HepG2 (cell line): ENCODE measurements around the gene ICAM5. TPM values are rescaled to one million over a fixed set of nuclear protein-coding genes. Genes with fewer than 3 reads are reported as not detected.

Experiments
- ATAC-seq: fragments of 200-7000 bp; cut with Tn5 transposase; 3 replicates; pipeline ENCODE4 v1.9.1; 2020; ENCODE audit warnings: mild to moderate bottlenecking, moderate library complexity
- BruUV-seq: library from RNA; stranded (reverse); fragments of 400-500 nt; replicated peaks from 2 replicates; lab custom pipeline; 2021; lab: Mats Ljungman, UMichigan
- CTCF ChIA-PET: fragments of 300-600 bp; formaldehyde crosslinking; extraction: SDS; loops from one replicate; lab custom pipeline; 2021; ENCODE audit warnings: low total read pairs, inconsistent platforms, low intra/inter-chr PET ratio; lab: Yijun Ruan, JAX
- POLR2A ChIA-PET: fragments of 350-600 bp; sonication (Branson Sonifier 250); formaldehyde crosslinking; loops from one replicate; lab custom pipeline; 2020; ENCODE audit warnings: antibody characterized with exemption, inconsistent platforms; lab: Yijun Ruan, JAX
- DNase-seq: peaks from one replicate; pipeline ENCODE4 v3.0.0-alpha.2; 2015; ENCODE audit warnings: low spot score
- FAIRE-seq: peaks from 3 replicates; lab custom pipeline; 2011; peaks lifted over from hg19 to GRCh38; lab: Jason Lieb, UNC
- H2AFZ ChIP-seq: one replicate; pipeline ENCODE4 v1.6.1; 2011; ENCODE audit warnings: low read length, inconsistent platforms
- H3K27ac ChIP-seq: fragments of 300-600 bp; 3 replicates; pipeline ENCODE4 v1.8.0; 2011; ENCODE audit warnings: mixed run types, mild to moderate bottlenecking, mixed read lengths, low read length, inconsistent platforms; ENCODE audit not compliant: insufficient read depth; ENCODE audit errors: extremely low read length
- H3K27me3 ChIP-seq, 2 experiments: fragments of 200-600 bp in 1 of 2; 2 replicates in 1 of 2; 3 replicates in 1 of 2; pipeline versions ENCODE4 v1.6.0 to v1.8.0; 2011; ENCODE audit warnings: low read length in 2 of 2, mild to moderate bottlenecking in 2 of 2, moderate library complexity in 2 of 2, inconsistent platforms in 1 of 2; ENCODE audit not compliant: insufficient read depth in 2 of 2, control insufficient read depth in 1 of 2
- H3K36me3 ChIP-seq, 2 experiments: fragments of 200-600 bp in 1 of 2; replicated peaks in 1 of 2; 2 replicates in 1 of 2; 3 replicates in 1 of 2; pipeline versions ENCODE4 v1.5.1 to v1.8.0; 2011; ENCODE audit warnings: low read length in 2 of 2, inconsistent platforms in 1 of 2; ENCODE audit not compliant: insufficient read depth in 2 of 2, control insufficient read depth in 1 of 2
- H3K4me1 ChIP-seq: 2 replicates; pipeline ENCODE4 v1.5.1; 2012; ENCODE audit warnings: low read length, inconsistent platforms; ENCODE audit not compliant: insufficient read depth
- H3K4me2 ChIP-seq: 2 replicates; pipeline ENCODE4 v1.6.0; 2011; ENCODE audit warnings: low read depth, low read length, inconsistent platforms
- H3K4me3 ChIP-seq, 3 experiments: fragments of 200-600 bp in 1 of 3; sonication (generic), shearing (Covaris generic) in 1 of 3; replicated peaks in 1 of 3; 2 replicates each; pipeline ENCODE4 v1.5.1; 2011 to 2016; ENCODE audit warnings: low read length in 3 of 3, inconsistent platforms in 2 of 3, low read depth in 2 of 3, mild to moderate bottlenecking in 2 of 3, control low read depth in 1 of 3, mixed read lengths in 1 of 3; ENCODE audit not compliant: insufficient read depth in 1 of 3
- H3K79me2 ChIP-seq: one replicate; pipeline ENCODE4 v1.6.1; 2011; ENCODE audit warnings: low read length, inconsistent platforms; ENCODE audit not compliant: insufficient read depth
- H3K9ac ChIP-seq: 2 replicates; pipeline ENCODE4 v1.6.0; 2011; ENCODE audit warnings: mild to moderate bottlenecking, low read depth, low read length, inconsistent platforms; ENCODE audit not compliant: insufficient read depth
- H3K9me3 ChIP-seq: 2 replicates; pipeline ENCODE4 v1.5.1; 2012; ENCODE audit warnings: mild to moderate bottlenecking, low read length
- H4K20me1 ChIP-seq: 2 replicates; pipeline ENCODE4 v1.6.0; 2011; ENCODE audit warnings: inconsistent platforms, mild to moderate bottlenecking, low read length, moderate library complexity; ENCODE audit not compliant: insufficient read depth
- FIP1L1 ChIP-seq: fragments of 200-400 bp; formaldehyde crosslinking; IDR thresholded peaks from 2 replicates; pipeline ENCODE4 v1.6.1; 2018; ENCODE audit warnings: low read depth, mild to moderate bottlenecking, low read length, moderate library complexity, borderline replicate concordance; ENCODE audit not compliant: insufficient read depth
- HOXA3 ChIP-seq: sonication (generic); formaldehyde crosslinking; IDR thresholded peaks from 2 replicates; pipeline ENCODE4 v1.5.0; 2020; ENCODE audit warnings: missing genetic modification reagents
- IRX3 ChIP-seq: sonication (generic); formaldehyde crosslinking; IDR thresholded peaks from 2 replicates; pipeline ENCODE4 v1.8.1; 2023; ENCODE audit warnings: mild to moderate bottlenecking, low read depth, missing genetic modification reagents, borderline replicate concordance
- MTA1 ChIP-seq: sonication (generic); formaldehyde crosslinking; IDR thresholded peaks from 2 replicates; pipeline ENCODE4 v1.4.0; 2020; ENCODE audit warnings: missing genetic modification reagents, mild to moderate bottlenecking, borderline replicate concordance
- NONO ChIP-seq, 2 experiments: fragments of 450-650 bp in 1 of 2; sonication (generic) in 1 of 2; formaldehyde crosslinking in 1 of 2; IDR thresholded peaks in 1 of 2; conservative IDR thresholded peaks in 1 of 2; 2 replicates each; pipeline versions ENCODE4 v1.6.1 to v1.8.0; 2017 to 2022; ENCODE audit warnings: mild to moderate bottlenecking in 1 of 2, missing genetic modification reagents in 1 of 2, moderate library complexity in 1 of 2
- PAWR ChIP-seq: sonication (generic); formaldehyde crosslinking; IDR thresholded peaks from 2 replicates; pipeline ENCODE4 v1.4.0; 2020; ENCODE audit warnings: missing genetic modification reagents, mild to moderate bottlenecking, borderline replicate concordance
- RARA ChIP-seq: IDR thresholded peaks from 2 replicates; pipeline ENCODE4 v1.6.1; 2016; ENCODE audit warnings: missing genetic modification reagents, missing compliant biosample characterization
- RBM22 ChIP-seq: fragments of 200-400 bp; formaldehyde crosslinking; optimal IDR thresholded peaks from 2 replicates; pipeline ENCODE3; 2017; ENCODE audit warnings: mild to moderate bottlenecking, low read length, moderate library complexity
- SMC3 ChIP-seq: IDR thresholded peaks from 2 replicates; pipeline ENCODE4 v1.6.1; 2011; ENCODE audit warnings: low read length, improper control_type of control experiment
- TFDP2 ChIP-seq: sonication (generic); formaldehyde crosslinking; IDR thresholded peaks from 2 replicates; pipeline ENCODE4 v1.4.0; 2020; ENCODE audit warnings: missing genetic modification reagents
- ZNF326 ChIP-seq: sonication (generic); formaldehyde crosslinking; IDR thresholded peaks from 2 replicates; pipeline ENCODE4 v1.4.0; 2020; ENCODE audit warnings: missing genetic modification reagents, borderline replicate concordance
- ZNF362 ChIP-seq: sonication (generic); formaldehyde crosslinking; IDR thresholded peaks from 2 replicates; pipeline ENCODE4 v1.4.0; 2020; ENCODE audit warnings: missing genetic modification reagents, mild to moderate bottlenecking, borderline replicate concordance
- ZNF382 ChIP-seq: sonication (generic); formaldehyde crosslinking; IDR thresholded peaks from 2 replicates; pipeline ENCODE4 v1.5.0; 2020; ENCODE audit warnings: missing genetic modification reagents, mild to moderate bottlenecking, borderline replicate concordance
- ZNF564 ChIP-seq: sonication (generic); formaldehyde crosslinking; IDR thresholded peaks from 2 replicates; pipeline ENCODE4 v1.8.1; 2023; ENCODE audit warnings: mild to moderate bottlenecking, missing genetic modification reagents
- ZNF816 ChIP-seq: sonication (generic); formaldehyde crosslinking; IDR thresholded peaks from 2 replicates; pipeline ENCODE4 v1.8.0; 2022; ENCODE audit warnings: missing genetic modification reagents, mild to moderate bottlenecking, borderline replicate concordance
- ZNF878 ChIP-seq: sonication (generic); formaldehyde crosslinking; IDR thresholded peaks from 2 replicates; pipeline ENCODE4 v1.8.1; 2023; ENCODE audit warnings: mild to moderate bottlenecking, missing genetic modification reagents, moderate library complexity
- WGBS: methylation state at CpG from one replicate; pipeline ENCODE4 v1.1.6; 2017; ENCODE audit warnings: low lambda C conversion rate; 5-methylcytosine and 5-hydroxymethylcytosine counted together
- in situ Hi-C: cut with HindIII; loops from 2 replicates; pipeline ENCODE4 v1.10.0; 2017; ENCODE audit warnings: low pct_unique_long_range_greater_than_20kb; ENCODE audit not compliant: extremely low pct_ligation_motif_present
- intact Hi-C: fragments of 100-400 bp; cut with micrococcal nuclease; formaldehyde crosslinking; loops from one replicate; pipeline ENCODE4 v1.10.0; 2022; ENCODE audit not compliant: unreplicated experiment
- polyA plus RNA-seq, 8 experiments: library from polyadenylated mRNA; depleted of rRNA in 3 of 8; stranded (reverse) in 7 of 8; unstranded in 1 of 8; fragments of >200 nt; fragmentation: Illumina TruSeq in 4 of 8; extraction: Trizol in 4 of 8; gene quantifications; 2 replicates each; pipeline versions ENCODE4 v1.2.1 to v1.2.3, GENCODE V29; 2011 to 2016; ENCODE audit warnings: low read depth in 4 of 8, missing spikeins in 1 of 8, mixed read lengths in 1 of 8; ENCODE audit not compliant: insufficient read depth in 1 of 8
- total RNA-seq, 5 experiments: library from RNA; depleted of rRNA; stranded (reverse); fragments of >200 nt; fragmentation: Illumina TruSeq; extraction: Trizol; gene quantifications; 2 replicates each; pipeline ENCODE4 v1.2.3, GENCODE V29; 2016; ENCODE audit warnings: low read depth in 1 of 5
- TF ChIP-seq, protein P1 (sequence below): sonication (generic); formaldehyde crosslinking; IDR thresholded peaks from 2 replicates; pipeline ENCODE4 v1.9.0; 2021; ENCODE audit warnings: missing genetic modification reagents, borderline replicate concordance

Gene ICAM5
- total and polyA plus RNA-seq, 2 of the 13 experiments (the other 11 are each of a cell fraction or from before 2014, with no cell fraction given): 0.46 to 1.6 TPM

DNA sequence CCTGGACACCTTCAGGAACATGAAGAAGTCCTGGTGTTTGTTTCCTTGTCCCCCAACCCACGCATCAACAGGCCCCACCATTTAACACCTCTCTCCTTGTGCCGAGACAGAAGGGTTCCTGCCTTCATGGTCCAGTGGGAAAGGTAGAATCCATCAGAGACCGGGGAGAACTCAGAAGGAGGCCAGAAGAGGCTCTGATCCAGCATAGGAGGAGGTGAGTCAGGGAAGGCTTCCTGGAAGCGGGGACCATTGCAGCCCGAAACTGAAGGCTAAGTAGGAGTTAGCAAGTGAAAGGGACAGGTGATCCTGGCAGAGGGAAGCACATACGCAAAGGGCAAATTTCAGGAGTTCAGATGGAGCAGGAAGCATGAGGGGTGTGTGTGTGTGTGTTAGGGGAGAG lies 49.2 kb downstream of the ICAM5 start:
- no peaks in the 10 kb centered on the region for H4K20me1 ChIP-seq
- H3K27me3 ChIP-seq: peaks cover 1 to 3% of the 10 kb centered on the region in 2 experiments; a peak in 3 of 5 replicates
- FAIRE-seq (no peak), DNase-seq (no peak), ATAC-seq (no peak)
- POLR2A ChIA-PET: no interaction called here
- no peaks in the 10 kb centered on the region for H3K9me3 ChIP-seq
- peaks cover 65% of the 10 kb centered on the region for H3K4me1 ChIP-seq
- H3K4me2 ChIP-seq: 0 out of 2 replicates have a peak overlapping the region, but pooled peaks have one; percentile 18
- H3K4me3 ChIP-seq: no peak overlapping the region; a peak in 1 of 6 replicates
- peaks cover 5% of the 10 kb centered on the region for H3K79me2 ChIP-seq
- intact Hi-C loops: loop anchor here (5.0 kb wide), 1 partner anchor 48 kb away; no protein-coding TSS in a partner anchor
- no peak overlapping the region for H3K9ac ChIP-seq
- H3K27ac ChIP-seq: no peak overlapping the region
- CTCF ChIA-PET: no interaction called here
- BruUV-seq: no TSS peak
- no peaks in the 10 kb centered on the region for H3K36me3 ChIP-seq
- no peak overlapping the region for H2AFZ ChIP-seq
- in situ Hi-C loops: loop anchor here (5.0 kb wide), 1 partner anchor 43 kb away; the partner anchor contains the start of gene TYK2
- 61% methylated on average over 6 of the region's 6 CpGs for WGBS
- TF ChIP-seq FIP1L1 (no peak), SMC3 (no peak), ZNF382 (CRISPR knock-in tag) (no peak), PAWR (CRISPR knock-in tag) (no peak), HOXA3 (CRISPR knock-in tag) (no peak), ZNF878 (CRISPR knock-in tag) (no peak), ZNF816 (no peak), IRX3 (no peak), ZNF326 (no peak), RARA (CRISPR knock-in tag) (no peak), ZNF564 (CRISPR knock-in tag) (no peak), TFDP2 (no peak), RBM22 (no peak), NONO (IDR thresholded peaks at IDR 0.05) (no peak), NONO (CRISPR knock-in tag; conservative IDR thresholded peaks at IDR 0.05) (no peak), ZNF362 (no peak), MTA1 (CRISPR knock-in tag) (no peak)
- TF ChIP-seq, protein P1, sequence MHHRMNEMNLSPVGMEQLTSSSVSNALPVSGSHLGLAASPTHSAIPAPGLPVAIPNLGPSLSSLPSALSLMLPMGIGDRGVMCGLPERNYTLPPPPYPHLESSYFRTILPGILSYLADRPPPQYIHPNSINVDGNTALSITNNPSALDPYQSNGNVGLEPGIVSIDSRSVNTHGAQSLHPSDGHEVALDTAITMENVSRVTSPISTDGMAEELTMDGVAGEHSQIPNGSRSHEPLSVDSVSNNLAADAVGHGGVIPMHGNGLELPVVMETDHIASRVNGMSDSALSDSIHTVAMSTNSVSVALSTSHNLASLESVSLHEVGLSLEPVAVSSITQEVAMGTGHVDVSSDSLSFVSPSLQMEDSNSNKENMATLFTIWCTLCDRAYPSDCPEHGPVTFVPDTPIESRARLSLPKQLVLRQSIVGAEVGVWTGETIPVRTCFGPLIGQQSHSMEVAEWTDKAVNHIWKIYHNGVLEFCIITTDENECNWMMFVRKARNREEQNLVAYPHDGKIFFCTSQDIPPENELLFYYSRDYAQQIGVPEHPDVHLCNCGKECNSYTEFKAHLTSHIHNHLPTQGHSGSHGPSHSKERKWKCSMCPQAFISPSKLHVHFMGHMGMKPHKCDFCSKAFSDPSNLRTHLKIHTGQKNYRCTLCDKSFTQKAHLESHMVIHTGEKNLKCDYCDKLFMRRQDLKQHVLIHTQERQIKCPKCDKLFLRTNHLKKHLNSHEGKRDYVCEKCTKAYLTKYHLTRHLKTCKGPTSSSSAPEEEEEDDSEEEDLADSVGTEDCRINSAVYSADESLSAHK (CRISPR knock-in tag): no peak
